Activated naive CD4-positive, alpha-beta T cell (primary cell): ENCODE results near the gene GOT2.
"Not testable (repeated sequence)": the region's sequence is repeated elsewhere in the genome, so short reads cannot be mapped to it uniquely, and the experiment has no call there.

ENCODE experiments used
- DNase-seq, 4 experiments: peaks; one replicate each; lab custom pipeline; 2025; lab: John Stamatoyannopoulos, UW

GOT2 gene

GRCh38 chr16:58733671-58734458 is at the start of gene GOT2:
TSS of gene GOT2 (minus strand) at chr16:58734316. CDS start at chr16:58734228, 88 bp downstream.
- DNase-seq, result peak; percentile 48 to 73 (median 50)

- DNase-seq, result not testable (repeated sequence)
Measured at GRCh38 chr16:58779291-58779690, 45.2 kb upstream of the GOT2 start.

DNA sequence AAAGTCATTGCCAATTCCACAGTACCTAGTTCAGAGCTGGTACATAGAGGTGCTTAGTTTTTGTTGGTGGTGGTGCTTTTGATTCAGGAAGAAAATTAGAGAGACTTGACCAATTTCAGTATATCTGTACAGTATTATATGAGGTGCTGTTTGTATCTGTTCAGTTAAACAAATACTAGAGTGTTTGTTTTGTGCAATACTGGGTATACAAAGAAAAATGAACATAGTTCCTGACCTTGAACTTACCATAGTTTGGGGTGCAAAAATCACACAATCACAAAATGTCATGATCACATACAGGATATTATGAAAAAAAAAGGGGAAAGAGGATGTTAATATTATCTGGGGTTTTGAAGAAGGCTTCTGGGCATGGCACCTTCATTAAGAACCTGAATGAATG is 39.8 kb upstream of the GOT2 start:
- no peak for DNase-seq

- no peak for DNase-seq
Measured at GRCh38 chr16:58768145-58768544, 34.0 kb upstream of the GOT2 start.

- DNase-seq, result no peak
Measured at GRCh38 chr16:58767581-58767980, 33.5 kb upstream of the GOT2 start.

DNA sequence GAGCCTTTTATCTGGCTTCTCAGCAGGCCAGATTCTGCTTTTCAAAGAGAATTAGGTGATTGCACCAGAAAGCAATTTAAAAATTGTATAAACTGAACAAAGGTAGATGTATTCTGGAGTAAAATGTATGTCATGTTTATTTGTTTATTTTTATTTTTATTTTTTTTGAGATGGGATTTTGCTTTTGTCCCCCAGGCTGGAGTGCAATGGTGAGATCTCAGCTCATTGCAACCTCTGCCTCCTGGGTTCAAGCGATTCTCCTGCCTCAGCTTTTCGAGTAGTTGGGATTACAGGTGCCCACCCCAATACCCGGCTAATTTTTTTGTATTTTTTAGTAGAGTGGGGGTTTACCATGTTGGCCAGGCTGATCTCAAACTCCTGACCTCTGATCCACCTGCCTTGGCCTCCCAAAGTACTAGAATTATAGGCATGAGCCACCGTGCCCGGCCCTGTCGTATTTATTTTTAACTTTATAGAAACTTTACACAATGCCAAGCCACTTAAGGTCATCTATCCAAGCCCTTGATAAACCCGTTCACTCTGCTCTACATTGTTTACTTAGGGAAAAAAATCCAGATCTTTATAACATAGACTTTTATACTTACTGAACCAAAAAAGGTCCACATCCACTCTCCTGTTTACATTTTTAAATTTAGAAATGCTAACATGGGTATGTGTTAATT is 22.7 kb upstream of the GOT2 start:
- DNase-seq, result no peak

- peak; percentile 35 to 65 (median 46) for DNase-seq
Measured at GRCh38 chr16:58755989-58756649, 22.0 kb upstream of the GOT2 start.

GRCh38 chr16:58753711-58754134 is 19.6 kb upstream of the GOT2 start:
- DNase-seq, result no peak

DNA sequence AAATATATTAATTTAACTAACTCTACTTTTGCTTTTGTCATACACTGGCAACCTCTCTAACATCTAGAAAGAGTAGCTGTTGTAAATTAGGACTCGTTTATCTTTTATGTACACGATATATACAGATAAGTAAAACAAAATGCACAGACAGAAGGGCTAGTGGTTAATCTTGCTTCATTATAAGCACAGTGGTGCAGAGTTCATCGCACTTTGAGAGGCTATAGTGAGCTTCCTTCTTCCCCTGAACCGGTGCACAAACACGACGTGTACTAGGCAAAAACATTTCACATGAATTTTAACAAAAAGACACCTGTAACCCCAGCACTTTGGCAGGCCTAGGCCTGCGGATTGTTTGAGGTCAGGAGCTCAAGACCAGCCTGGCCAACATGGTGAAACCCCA is 10.4 kb upstream of the GOT2 start:
- DNase-seq, result no peak

DNA sequence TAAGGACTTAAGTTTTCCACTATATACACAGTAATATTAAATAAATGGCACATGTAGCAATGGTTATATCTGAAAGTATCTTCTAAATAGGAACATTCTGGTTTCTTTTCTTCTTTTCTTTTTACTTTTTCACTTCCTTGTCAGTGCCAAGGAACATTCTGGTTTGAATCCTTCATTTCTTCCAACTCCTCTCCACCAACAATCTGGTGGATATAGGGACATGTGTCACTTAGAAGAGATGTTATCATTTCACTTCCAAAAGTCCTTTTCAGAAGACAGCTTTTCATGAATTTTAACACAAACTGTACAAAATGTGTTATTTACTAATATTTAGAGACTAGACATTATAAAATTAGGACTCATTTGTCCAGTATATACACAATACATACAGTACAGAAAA is 7.9 kb upstream of the GOT2 start:
- DNase-seq, result no peak

DNA sequence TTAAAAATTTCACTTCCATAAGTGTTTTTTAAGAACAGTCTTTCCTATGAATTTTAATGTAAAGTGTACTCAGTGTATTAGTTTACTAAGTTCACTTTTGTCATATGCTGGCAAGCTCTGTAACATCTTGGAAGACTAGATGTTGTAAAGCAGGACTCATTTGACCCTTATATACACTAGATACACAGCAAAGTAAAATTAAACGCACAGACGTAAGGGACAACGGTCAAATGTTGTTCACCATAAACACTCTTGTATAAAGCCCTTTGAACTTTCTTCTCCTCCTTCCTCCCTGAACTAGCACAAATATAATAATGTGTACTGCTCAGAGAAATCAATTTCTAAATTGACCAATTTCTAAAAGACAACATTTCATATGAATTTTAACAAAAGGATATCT is 7.0 kb upstream of the GOT2 start:
- DNase-seq, result no peak

DNA sequence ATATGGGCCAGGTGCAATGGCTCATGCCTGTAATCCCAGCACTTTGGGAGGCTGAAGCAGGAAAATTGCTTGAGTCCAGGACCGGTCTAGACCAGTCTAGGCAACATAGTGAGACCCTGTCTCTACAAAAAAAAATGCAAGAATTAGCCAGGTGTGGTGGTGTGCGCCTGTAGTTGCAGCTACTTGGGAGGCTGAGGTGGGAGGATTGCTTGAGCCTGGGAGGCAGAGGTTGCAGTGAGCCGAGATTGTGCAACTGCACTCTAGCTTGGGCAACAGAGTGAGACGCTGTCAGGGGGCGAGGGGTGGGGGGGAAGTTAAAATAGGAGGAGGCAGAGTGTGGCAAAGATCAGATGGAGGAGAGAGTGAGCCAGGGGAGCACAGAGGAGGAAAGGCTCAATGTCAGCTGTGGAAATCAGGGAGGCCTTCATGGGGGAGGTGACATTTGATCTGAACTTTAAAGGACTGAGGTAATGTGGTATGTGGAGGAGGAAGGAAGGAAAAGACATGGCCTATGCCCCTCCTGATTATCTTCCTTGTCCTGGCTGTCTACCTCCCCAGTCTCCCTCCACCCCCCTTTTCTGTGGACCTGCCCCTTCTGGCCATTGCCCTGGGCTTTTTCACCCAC is 4.7 kb upstream of the GOT2 start:
- no peak for DNase-seq

DNA sequence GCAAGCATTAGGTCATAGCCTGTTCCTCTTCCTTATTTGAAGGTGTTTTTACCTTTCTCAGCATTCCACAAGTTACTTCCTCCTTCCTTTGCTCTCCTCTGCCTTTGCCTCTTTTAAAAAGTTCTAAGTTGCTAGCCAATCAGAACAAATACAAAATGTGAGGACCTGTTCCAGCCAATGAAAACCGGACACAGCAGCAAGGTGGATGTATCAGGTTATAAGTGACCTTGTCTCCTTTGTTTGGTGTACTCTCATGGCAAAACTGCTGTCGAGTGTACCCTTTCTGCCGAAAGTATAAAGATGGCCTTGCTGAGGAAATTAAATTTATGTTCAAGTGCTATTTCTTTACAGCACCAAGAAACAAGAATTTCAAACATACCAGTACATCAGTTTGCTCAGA is 2.2 kb upstream of the GOT2 start:
- not testable (repeated sequence) for DNase-seq

- no peak for DNase-seq
Measured at GRCh38 chr16:58734459-58734787, 307 bp upstream of the GOT2 start.

- DNase-seq, result no peak
Measured at GRCh38 chr16:58733248-58733670, 857 bp downstream of the GOT2 start.

DNA sequence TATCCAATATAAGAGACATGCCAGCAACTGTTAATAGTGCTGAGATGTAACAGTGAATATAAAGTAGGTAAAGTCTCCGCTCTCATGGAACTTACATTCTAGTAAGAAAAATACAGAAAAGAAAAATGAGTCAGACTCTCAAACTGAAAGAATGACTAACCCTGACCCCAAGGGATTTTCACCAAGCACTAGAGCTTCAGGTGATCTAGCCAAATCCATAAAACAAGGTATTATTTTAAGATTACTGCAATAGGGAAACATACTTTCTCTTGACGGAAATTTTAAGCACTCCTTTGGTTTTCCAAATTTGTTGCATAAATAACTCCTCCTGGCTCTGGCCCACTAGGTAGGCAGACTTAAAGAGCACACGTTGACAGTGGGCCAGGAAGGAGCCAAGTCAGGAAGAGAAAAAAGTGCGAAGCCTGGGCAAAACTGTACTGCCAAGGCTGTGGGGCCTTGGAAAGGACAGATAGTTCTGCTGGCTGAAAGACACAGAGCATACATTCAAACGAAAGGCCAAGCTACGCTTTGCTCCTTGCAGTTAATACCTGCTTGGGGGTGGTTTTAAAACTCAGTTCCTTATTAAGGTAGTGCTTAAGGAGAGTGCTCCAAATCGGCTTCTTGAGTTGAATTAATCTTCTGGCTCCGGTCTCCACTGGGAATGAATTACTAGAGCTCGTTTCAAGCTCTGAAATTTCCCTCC is 1.4 kb downstream of the GOT2 start:
- no peak for DNase-seq

GRCh38 chr16:58730724-58731370 is 3.3 kb downstream of the GOT2 start:
- DNase-seq, result no peak

- DNase-seq, result no peak
Measured at GRCh38 chr16:58727796-58728568, 6.1 kb downstream of the GOT2 start.

GRCh38 chr16:58727028-58727781 is 6.9 kb downstream of the GOT2 start:
- no peak for DNase-seq

DNA sequence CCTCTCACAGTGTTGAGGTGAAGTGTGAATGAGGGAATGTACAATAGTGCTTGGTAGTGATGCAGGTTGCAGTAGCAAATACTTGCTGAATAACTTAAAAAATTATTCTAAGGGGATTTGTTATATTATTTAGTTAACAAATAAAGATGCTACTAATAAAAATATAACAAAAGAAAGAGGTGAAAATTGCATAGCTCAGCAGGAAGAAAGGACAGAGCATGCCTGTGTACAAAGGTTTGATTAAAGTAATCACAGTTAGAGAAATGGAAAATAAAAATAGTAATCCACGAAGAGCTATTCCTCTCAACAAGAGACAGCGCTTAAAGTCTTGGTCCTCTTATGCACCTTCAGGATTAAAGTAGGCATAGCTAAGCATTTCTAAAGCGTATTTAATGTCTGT is 11.0 kb downstream of the GOT2 start:
- DNase-seq, result no peak
